ENCODE results near the gene SH2B2.
"Not testable (repeated sequence)": the region's sequence is repeated elsewhere in the genome, so short reads cannot be mapped to it uniquely, and the experiment has no call there.

Gene SH2B2

DNA sequence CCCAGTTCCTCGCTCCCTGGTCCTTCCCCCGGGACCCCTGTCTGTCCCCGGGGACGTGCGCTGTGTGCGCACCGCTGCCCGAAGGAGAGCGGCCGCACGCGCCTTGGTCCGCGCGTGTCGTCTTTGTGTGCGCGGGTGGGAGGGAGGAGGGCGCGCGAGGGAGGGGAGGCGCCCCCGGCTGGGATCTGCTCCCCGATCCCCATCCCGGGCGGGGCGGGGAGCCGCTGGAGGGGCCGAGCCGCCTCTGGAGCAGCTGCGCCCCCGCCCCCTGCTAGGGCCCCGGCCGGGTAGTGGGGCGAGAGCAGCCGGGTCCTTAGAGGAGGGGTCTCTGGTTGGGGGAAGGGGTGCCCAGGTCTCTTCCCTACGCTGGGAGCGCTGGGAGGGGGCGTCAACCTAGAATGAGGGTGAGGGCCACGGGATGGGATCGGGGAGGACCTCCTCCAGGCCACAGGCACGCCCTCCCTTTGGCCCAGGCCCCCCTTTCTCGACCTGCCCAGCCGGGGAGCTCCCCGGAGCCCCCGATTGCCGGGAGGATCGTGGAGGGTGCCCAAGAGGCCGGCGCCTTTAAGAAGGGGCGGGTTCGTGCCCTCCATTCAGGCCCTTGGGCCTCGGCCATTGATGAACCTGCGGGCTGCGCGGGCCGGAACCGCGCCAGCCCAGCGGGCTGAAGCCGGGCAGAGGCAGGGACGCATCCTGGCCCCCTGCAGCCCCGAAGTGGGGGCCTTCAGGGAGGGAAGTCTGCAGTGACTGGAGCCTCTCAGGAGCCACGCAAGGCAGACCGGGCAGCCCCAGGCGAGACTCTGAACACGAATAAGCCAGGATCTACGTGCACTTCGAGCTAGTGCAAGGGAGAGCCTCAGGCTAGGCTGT, 678 bp downstream of the SH2B2 start:
- no peak for DNase-seq

DNA sequence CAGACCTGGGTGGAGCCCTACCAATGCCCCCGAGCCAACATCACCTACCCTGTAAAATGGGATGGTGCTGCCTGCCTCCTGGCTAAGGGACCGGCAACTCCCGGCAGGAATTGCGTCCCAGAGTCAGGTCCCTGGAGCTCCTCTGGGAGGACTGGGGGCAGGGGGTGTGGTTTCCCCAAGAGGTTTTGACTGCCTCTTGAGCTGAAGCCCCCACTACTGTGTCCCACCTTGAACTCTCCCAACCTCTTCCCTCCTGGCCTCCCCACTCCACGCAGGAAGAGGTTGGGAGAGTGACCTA, 1.3 kb downstream of the SH2B2 start:
- no peak for DNase-seq

DNA sequence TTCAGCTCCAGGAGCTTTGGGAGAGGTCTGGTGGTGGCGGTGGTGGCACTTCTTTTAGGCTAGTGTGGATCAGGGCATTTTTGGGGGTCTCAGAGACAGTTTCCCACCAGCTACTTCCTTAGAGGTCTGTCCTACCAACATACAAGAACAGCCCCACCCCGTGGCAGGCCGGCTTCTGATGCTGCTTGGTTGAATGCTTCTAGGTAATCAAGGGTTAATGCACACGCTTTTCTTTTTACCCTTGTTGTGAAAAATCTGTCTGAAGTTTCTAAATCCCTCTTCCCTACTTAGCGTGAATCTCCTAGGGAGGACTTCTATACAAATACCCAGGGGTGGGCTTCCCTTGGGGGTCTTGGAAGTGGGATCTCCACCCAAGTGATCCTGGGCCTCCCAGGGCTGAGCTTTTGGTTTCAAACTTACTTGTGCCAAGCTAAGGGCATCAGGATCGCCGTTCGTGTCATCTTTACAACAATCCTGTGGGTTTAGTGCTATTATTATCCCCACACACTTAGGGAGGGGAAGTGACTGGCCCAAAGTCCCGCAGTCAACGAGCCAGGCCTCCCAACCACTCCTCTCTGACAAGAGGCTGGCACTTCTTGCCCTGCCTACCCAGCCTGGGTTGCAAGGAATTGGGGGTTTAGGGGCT, 1.7 kb downstream of the SH2B2 start:
- DNase-seq, result no peak

DNA sequence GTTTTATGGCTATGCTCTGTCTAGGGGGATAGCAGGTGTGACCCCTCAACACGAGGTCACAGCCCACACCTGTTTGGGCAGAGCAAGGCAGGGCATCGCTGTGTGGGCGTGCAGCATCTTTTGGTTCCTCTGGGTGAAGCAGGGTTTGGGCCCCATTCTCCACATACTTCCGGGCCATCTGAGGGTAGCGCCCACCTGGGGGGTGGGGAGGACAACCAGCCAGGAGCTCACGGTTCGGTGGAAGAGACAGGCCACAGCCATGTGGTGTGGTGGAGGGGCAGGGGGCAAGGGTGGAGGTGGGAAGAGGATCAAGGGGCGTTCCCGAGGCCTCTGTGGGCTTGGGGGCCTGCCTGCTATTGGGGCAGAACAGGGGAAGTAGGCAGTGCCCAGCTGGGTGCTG, 2.4 kb downstream of the SH2B2 start:
- DNase-seq, result no peak

DNA sequence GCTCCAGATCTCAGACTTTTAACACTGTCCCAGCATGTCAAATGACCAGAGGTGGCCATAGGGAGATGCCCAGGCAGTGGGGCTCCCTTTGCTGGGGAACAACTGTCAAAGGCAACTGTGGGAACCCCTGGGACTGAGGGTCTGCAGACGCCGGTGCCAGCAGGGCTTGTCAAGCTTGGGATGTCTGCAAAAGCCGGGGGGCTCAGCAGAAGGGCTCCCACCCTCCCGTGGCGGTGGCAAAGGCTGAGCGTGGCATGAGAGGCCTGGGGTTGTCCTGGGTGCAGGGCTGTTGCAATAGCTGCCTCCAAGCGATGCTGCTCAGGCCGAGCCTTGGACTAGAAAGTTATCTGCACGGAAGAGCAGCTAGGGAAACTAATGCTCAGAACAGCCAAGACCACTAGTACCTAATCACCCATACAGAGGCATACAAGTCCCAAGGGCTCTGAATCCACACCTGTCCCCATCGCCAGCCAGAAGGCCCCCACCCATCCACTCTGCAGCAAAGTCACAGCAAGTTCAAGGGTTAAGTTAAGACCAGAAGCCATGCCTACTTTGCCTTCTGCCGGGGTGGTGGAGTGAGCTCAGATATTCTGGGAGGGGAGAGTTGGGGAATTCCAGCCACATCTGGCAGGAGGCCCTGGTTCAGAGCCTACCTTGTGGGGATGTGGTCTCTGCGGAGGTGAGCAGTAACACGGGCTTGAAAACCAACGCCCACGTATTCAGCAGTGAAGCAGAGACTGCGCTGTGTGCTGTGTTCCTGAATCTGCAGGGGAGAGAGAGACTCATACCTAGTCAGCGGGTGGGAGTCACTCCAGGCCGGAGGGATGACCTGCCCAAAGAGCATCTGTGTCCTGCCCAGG, 4.6 kb downstream of the SH2B2 start:
- DNase-seq, result no peak

DNA sequence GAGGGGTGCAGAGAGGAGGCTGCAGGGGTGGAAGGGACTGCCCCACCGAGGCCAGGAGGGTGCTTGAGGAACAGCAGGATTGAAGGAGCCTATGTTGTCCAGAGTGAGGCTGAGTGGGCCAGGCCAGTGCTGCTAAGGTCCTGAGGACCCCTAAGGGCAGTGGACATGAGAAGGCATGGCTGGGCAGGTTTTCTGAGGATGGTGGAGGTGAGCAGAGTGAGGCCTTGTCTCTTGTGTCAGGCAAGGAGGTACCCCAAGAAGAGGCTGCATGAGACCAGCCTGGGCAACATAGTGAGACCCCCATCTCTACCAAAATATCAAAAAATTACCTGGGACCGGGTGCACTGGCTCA, 5.2 kb downstream of the SH2B2 start:
- no peak for DNase-seq

DNA sequence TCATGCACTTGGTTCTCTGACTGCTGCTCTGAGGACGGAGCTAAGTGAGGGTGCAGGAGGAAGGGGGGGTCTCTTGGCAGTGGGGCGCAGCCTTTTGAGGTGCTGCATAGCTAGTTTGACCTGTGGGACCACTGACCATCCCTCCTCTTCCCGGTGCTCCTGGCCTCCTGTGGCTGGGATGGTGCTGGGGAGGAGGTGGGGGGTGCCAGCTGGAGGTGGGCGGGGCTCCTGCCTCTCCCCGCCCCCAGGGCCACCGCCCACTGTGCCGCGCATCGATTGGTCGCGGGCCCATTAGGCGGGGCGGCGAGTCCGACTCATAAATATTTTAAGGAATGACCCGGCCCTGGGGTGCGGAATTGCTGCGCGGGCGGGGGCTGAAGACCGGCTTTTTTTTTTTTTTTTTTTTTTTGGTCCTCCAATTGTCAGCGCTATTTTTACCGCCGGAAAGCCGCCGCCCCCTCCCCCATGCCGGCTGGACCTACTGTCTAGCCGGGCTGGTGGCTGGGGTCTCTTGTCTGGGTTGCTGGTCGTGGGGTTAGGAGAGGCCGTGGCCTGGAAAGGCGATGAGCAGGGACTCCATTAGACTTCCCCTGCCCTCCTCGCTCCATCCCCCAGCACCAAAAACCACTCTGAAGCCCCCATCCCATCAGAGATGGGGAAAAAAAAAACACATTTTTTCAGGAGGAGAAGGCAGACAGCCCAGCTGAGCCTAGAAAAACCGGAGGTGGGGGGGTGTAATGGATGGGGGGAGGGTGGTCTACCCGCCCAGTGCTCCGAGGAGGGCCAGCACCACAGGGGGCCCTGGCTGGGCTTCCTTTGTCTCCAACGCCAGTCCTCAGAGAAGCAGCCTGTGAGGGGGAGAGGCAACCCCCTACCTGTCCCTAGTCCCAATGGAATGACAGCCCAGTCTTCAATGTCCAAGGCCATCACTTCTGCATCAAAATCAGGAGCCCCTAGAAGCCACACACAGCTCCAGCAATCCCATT, 6.4 kb downstream of the SH2B2 start:
- no peak for DNase-seq

DNA sequence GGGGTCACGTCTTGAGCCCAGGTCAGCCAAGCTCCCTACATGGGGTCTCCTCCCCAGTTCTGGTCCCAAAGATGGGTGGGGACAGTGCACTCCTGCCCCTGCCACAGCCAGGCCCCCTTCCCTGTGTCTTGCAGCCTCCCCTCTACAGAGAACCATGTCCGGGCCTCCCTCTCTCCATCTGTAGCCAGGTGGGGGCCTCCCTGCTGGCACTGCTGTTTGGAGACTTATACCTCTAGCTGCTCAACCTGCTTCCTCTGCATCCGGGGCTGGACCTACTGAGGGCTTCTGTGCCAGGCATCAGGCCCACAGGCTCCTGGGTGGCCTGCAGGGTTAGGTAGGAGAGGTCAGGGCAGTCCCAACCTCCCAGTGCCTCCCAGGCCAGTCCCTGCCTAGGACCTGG, 7.9 kb downstream of the SH2B2 start:
- DNase-seq, result no peak

DNA sequence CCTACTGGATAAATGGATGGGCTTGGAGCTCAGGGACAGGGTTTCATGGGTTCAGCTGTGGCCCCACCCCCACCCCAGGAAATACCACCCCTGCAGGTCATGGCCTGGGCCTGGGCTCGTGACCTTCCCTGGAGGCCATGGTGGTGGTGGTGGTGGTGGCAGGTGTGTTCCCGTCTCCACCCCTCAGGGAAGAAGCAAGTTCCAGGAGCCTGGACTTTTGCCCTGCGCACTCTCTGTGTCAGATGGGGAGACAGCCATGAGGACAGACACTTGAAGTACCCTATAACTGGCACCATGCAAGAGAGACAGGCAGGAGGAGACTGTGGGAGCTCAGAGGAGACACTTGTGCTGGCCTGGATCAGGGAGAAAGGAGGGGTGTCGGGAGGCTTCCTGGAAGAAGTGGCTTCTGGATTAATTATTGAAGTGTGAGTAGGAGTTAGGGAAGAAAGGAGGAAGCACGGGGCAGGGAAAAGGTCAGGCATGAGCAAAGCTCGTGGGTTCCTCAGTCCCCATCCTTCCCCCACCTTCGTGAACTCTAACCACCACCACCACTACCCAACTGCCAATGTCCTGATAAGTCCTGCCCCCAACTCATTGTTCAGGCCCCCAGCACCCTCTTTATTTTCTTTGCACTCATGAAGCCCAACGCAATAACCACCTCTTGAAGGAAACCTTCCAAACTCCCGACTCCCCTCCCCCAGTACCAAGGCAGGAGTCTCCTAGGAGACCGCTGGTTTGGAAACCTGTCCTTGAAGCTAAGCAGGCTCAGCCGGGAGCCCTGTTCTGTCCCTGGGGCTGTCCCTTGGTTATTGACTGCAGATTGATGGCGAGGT, 8.9 kb downstream of the SH2B2 start:
- no peak for DNase-seq

DNA sequence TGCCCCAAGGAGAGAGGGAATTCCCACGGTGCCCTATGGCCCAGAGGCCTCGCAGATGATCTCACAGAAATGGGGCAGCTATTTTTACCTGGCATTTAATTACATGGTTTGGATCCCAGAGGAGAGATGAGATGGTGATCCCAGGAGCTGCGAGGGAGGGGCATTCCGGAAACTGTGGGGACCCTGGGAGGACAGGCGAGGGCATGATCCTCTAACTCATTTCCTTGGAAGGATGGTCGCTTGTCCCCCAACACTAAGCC, 9.4 kb downstream of the SH2B2 start:
- no peak for DNase-seq

DNA sequence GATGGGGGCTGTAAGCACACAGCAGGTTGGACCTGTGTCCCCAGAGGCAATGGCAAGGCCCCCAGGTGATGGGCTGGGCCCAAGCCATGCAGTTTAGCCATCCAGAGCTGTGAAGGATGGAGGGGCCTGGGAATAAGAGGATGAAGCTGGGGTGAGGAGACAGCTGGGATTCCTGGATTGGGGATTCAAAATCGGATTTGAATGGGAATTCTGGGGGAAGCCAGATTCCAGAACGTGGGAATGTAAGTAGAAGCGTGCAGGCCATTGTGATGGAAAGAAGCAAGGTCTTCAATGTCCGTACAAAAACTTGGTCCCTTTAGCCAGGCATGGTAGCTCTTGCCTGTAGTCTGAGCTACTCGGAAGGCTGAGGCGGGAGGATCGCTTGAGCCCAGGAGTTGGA, 9.8 kb downstream of the SH2B2 start:
- no peak for DNase-seq

DNA sequence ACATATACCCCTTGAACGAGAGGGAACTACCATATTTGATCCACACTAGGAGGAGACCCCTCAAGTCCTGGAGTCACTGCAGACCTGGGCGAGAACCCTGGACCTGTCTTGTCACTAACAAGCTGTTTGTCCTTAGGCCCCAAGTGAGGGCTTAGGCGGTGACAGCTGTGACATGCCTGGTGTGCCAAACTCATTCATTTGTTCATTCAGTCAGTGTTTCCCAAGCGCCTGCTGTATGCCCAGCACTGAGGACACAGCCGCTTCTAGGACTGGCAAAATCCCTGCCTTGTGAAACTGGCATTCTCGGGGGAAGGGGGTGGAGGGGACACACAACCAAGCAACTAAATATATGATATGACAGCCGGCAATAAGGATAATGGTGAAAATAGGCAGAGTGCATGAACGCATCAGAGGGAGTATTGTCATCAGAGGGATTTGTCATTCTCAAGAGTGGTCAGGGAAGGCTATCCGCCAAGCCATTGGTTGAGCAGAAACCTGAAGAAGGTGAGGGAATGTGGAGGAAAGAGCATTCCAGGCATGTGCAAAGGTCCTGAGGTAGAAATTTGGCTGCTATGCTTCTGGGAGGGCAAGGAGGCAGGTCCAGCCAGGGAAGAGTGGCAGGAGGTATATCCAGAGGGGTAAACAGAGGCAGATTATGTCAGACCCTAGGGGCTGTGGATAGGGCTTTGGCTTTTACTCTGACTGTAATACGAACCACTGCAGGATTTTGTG, 11.0 kb downstream of the SH2B2 start:
- no peak for DNase-seq

DNA sequence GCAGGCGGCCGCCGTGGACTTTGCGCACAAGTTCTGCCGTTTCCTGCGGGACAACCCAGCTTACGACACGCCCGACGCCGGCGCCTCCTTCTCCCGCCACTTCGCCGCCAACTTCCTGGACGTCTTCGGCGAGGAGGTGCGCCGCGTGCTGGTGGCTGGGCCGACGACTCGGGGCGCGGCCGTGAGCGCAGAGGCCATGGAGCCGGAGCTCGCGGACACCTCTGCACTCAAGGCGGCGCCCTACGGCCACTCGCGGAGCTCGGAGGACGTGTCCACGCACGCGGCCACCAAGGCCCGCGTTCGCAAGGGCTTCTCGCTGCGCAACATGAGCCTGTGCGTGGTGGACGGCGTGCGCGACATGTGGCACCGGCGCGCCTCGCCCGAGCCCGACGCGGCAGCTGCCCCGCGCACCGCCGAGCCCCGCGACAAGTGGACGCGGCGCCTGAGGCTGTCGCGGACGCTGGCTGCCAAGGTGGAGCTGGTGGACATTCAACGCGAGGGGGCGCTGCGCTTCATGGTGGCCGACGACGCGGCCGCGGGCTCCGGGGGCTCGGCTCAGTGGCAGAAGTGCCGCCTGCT, 14.1 kb downstream of the SH2B2 start:
- DNase-seq, result no peak

DNA sequence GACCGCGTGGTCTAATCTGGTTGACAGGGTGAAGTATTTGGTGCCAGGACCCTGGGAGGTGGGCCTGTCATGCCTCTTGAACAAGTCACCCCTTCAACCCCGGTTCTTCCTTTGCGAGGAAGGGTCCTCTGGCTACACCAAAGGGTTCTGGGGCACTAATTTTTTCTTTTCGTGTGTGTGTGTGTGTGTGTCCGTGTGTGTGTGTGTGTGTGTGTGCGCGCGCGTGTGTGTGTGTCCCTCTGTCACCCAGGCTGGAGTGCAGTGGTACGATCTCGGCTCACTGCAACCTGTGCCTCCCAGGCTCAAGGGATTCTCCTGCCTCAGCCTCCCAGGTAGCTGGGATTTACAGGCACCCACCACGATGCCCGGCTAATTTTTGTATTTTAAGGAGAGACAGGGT, 14.7 kb downstream of the SH2B2 start:
- DNase-seq, result not testable (repeated sequence)

DNA sequence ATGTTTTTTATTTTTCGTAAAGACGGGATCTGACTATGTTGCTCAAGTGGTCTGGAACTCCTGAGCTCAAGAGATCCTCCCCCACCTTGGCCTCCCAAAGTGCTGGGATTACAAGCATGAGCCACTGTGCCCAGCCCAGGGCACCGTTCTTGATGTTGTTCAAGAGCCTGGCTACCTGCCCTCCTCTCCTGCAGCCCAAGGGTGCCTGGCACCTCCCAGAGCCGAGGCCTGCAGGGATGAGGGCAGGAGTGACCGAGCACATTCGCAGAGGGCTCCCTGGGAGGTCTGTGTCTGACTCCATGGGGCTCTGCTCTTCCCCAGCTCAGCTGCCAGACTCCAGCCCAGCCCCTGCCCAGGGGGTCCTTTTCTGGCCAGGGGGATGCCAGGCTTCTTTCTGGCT, 15.4 kb downstream of the SH2B2 start:
- DNase-seq, result no peak

DNA sequence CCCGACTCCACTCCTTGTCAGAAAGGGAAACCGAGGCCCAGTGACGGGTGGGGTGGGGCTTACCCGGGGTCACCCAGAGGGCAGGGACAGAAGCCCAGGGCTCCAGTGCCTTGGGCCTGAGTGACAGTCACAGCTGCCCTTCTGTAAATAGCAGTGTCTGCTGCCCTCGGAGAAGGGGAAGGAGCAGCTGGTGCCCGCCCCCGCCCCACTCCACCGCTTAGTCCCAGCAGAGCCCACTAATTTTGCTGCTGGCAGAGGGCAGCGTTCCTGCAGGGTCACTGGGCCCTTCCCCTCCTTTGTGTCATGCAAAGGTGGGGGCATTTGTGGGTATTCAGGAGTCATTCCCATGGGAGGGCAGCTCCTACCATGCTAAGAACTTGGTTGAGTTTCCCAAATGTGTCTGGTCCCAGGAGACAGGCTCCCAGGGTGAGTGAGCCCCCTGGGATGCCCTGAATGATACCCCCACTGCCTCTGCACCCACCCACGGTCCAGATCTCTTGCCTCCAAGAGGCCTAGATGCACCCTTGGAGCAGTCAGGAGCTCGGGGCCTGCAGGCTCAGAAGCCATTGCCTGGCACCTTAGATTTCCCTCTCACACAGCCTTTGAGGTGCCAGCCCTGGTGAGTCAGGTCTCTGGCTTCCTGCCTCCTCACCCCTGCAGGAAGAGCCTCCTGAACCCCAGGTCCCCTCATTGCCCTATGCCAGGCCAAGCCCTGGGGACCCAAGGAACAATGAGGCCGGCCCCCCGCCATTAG, 17.2 kb downstream of the SH2B2 start:
- DNase-seq, result peak in 1 of 2 donors; percentile 2

DNA sequence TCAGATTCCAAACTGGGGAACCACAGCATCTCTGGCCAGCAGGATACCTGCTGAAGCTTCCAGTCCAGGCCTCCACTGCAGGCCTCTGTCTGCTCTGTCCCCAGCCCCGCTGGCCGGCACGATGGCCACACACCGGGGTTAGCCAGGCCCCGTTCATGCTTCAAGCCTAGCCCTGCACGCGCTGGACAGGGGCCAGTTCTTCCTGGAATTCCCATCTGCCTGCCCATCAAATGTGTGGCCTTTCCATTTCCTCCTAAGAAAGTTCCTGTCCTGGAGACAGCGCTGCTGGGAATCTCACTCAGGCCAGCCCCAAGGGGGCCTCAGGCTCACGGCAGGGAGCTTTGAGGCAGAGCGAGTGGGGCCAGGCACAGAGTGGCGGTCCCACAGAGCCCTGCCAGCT, 18.0 kb downstream of the SH2B2 start:
- no peak for DNase-seq

DNA sequence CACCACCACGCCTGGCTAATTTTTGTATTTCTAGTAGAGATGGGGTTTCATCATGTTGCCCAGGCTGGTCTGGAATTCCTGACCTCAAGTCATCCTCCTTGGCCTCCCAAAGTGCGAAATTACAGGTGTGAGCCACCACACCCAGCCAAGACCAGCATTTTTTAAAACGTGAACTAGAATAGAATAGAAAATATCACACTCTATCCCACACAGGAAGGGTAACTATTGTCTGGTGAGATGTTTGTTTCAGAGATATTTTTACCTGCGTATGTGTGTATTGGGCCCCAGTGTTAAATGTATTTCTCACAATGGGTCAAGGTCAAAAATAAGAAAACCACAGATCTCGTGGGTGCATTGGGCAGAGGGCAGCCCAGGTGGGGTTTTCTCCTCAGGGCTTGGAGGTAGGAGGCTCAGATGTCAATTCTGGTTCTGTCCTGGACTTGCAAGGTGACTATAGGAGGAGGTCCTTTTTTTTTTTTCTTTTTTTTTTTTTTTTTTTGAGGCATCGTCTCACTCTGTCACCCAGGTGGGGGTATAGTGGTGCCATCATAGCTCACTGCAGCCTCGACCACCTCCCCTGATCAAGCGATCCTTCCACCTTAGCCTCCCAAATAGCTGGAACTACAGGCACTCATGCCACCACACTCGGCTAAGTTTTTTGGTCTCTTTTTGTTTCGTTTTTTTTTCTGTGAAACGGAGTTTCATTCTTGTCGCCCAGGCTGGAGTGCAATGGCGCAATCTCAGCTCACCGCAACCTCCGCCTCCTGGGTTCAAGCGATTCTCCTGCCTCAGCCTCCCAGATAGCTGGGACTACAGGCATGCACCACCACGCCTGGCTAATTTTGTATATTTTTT, 19.0 kb downstream of the SH2B2 start:
- DNase-seq, result no peak
